ENCODE measurements around the gene KAZN.
A peak's percentile ranks its signal among the peaks of the same experiment; 100 is the strongest.

KAZN gene

GRCh38 chr1:14970115-14970798 lies 371.8 kb downstream of the KAZN start:
- Histone ChIP-seq H3K18ac (ENCODE audit: low read length) (no peak overlapping the region), H2BK12ac (ENCODE audit: low read length) (no peak overlapping the region), H2AK5ac (ENCODE audit: low read length) (no peak overlapping the region), H4K91ac (ENCODE audit: low read depth, low read length) (no peak overlapping the region), H3K79me2 (ENCODE audit: control insufficient read depth, insufficient read depth, low read length, poor library complexity) (no peaks in the 10 kb centered on the region), H2BK120ac (ENCODE audit: insufficient read depth, low read length, poor library complexity) (no peak overlapping the region), H4K12ac (ENCODE audit: low read depth, low read length) (no peak overlapping the region), H3K79me1 (ENCODE audit: low read length) (peaks cover 6% of the 10 kb centered on the region), H3K36me3 (ENCODE audit: control insufficient read depth in 1 of 2, insufficient read depth in 2 of 2, low read length in 2 of 2) (peaks cover 10 to 14% of the 10 kb centered on the region in 2 experiments), H2BK5ac (ENCODE audit: low read depth, low read length, poor library complexity) (no peak overlapping the region), H2AFZ (ENCODE audit: insufficient read depth, low read length, poor library complexity) (no peak overlapping the region), H4K8ac (ENCODE audit: low read depth, low read length) (no peak overlapping the region), H3K4me2 (ENCODE audit: low read length) (no peak overlapping the region), H3K27me3 (ENCODE audit: insufficient read depth, low read length) (no peaks in the 10 kb centered on the region), H3K23ac (ENCODE audit: low read length) (no peak overlapping the region), H3K14ac (ENCODE audit: low read length) (no peak overlapping the region), H3K27ac (ENCODE audit: low read depth, low read length) (no peak overlapping the region), H3K9me3 (ENCODE audit: insufficient read depth, low read depth, low read length) (peaks cover 10% of the 10 kb centered on the region), H3K9ac (ENCODE audit: low read length) (no peak overlapping the region), H3K4me3 (ENCODE audit: low read depth, low read length) (no peak overlapping the region), H3K4ac (ENCODE audit: low read depth, low read length) (no peak overlapping the region), H3K4me1 (ENCODE audit: control insufficient read depth in 1 of 2, insufficient read depth in 2 of 2, low read length in 2 of 2) (peaks cover 19 to 20% of the 10 kb centered on the region in 2 experiments)
- WGBS (ENCODE audit: extremely low coverage, insufficient coverage, insufficient read length): no CpG with 5 or more reads among the region's 16 CpGs
- peak; percentile 59 to 76 for DNase-seq

DNA sequence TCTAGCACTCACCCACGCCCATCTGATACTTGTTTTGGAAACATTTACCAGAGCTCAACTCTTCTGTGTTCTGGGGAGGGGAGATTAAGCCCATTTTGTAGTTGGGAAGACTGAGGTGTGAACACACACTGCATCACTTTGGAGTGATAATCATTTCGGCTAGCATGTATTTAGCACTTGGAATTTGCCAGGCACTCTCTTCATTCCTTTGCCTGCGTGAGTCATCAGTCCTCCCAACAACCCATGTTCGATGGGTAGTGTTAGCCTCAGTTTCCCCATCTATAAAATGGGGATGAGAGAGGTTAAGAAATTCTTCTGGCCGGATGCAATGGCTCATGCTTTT lies 372.3 kb downstream of the KAZN start:
- peaks cover 19 to 20% of the 10 kb centered on the region in 2 experiments for H3K4me1 ChIP-seq (ENCODE audit: control insufficient read depth in 1 of 2, insufficient read depth in 2 of 2, low read length in 2 of 2)
- H3K4ac ChIP-seq (ENCODE audit: low read depth, low read length): no peak overlapping the region
- no peak overlapping the region for H3K4me3 ChIP-seq (ENCODE audit: low read depth, low read length)

DNA sequence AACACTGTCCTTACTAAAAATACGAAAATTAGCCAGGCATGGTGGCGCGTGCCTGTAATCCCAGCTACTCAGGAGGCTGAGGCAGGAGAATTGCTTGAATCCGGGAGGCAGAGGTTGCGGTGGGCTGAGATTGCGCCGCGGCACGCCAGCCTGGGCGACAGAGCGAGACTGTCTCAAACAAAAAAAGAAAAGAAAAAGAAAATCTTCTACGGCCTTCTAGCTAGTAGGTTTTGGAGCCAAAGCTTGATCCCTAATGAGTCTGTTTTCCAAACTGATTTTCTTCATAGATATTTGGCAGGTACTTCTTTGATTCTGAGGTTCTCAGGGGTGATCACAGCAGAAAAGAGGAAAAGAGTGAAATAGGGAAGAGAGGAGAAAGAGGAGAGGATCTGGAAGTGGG lies 372.7 kb downstream of the KAZN start:
- WGBS (ENCODE audit: extremely low coverage, insufficient coverage, insufficient read length): no CpG with 5 or more reads among the region's 12 CpGs

More for the DNA sequence above, 372.3 kb downstream of the KAZN start:
- Histone ChIP-seq H3K27me3 (ENCODE audit: insufficient read depth, low read length) (no peaks in the 10 kb centered on the region), H2BK120ac (ENCODE audit: insufficient read depth, low read length, poor library complexity) (no peak overlapping the region), H3K9ac (ENCODE audit: low read length) (no peak overlapping the region), H3K9me3 (ENCODE audit: insufficient read depth, low read depth, low read length) (peaks cover 10% of the 10 kb centered on the region), H3K79me1 (ENCODE audit: low read length) (peaks cover 6% of the 10 kb centered on the region), H2AK5ac (ENCODE audit: low read length) (no peak overlapping the region), H2BK12ac (ENCODE audit: low read length) (no peak overlapping the region), H4K12ac (ENCODE audit: low read depth, low read length) (no peak overlapping the region), H4K8ac (ENCODE audit: low read depth, low read length) (no peak overlapping the region), H3K79me2 (ENCODE audit: control insufficient read depth, insufficient read depth, low read length, poor library complexity) (no peaks in the 10 kb centered on the region), H3K14ac (ENCODE audit: low read length) (no peak overlapping the region), H2BK5ac (ENCODE audit: low read depth, low read length, poor library complexity) (no peak overlapping the region), H4K91ac (ENCODE audit: low read depth, low read length) (no peak overlapping the region), H3K4me2 (ENCODE audit: low read length) (no peak overlapping the region), H3K36me3 (ENCODE audit: control insufficient read depth in 1 of 2, insufficient read depth in 2 of 2, low read length in 2 of 2) (peaks cover 10 to 14% of the 10 kb centered on the region in 2 experiments), H3K18ac (ENCODE audit: low read length) (no peak overlapping the region), H3K27ac (ENCODE audit: low read depth, low read length) (no peak overlapping the region), H2AFZ (ENCODE audit: insufficient read depth, low read length, poor library complexity) (no peak overlapping the region), H3K23ac (ENCODE audit: low read length) (no peak overlapping the region)
- WGBS (ENCODE audit: extremely low coverage, insufficient coverage, insufficient read length): no CpG with 5 or more reads among the region's 5 CpGs
- DNase-seq: peak in 1 of 2 donors; percentile 13

GRCh38 chr1:14972107-14972506 lies 373.6 kb downstream of the KAZN start:
- no peak overlapping the region for H3K9ac ChIP-seq (ENCODE audit: low read length)
- H3K27ac ChIP-seq (ENCODE audit: low read depth, low read length): no peak overlapping the region
- no peak overlapping the region for H4K91ac ChIP-seq (ENCODE audit: low read depth, low read length)
- H2BK120ac ChIP-seq (ENCODE audit: insufficient read depth, low read length, poor library complexity): no peak overlapping the region
- H3K4me3 ChIP-seq (ENCODE audit: low read depth, low read length): no peak overlapping the region
- no CpG with 5 or more reads among the region's 7 CpGs for WGBS (ENCODE audit: extremely low coverage, insufficient coverage, insufficient read length)
- H3K27me3 ChIP-seq (ENCODE audit: insufficient read depth, low read length): no peaks in the 10 kb centered on the region
- H3K4me1 ChIP-seq (ENCODE audit: control insufficient read depth in 1 of 2, insufficient read depth in 2 of 2, low read length in 2 of 2): peaks cover 20 to 26% of the 10 kb centered on the region in 2 experiments
- H2BK12ac ChIP-seq (ENCODE audit: low read length): no peak overlapping the region
- H3K36me3 ChIP-seq (ENCODE audit: control insufficient read depth in 1 of 2, insufficient read depth in 2 of 2, low read length in 2 of 2): peaks cover 14 to 15% of the 10 kb centered on the region in 2 experiments
- H3K4me2 ChIP-seq (ENCODE audit: low read length): no peak overlapping the region
- no peak overlapping the region for H4K8ac ChIP-seq (ENCODE audit: low read depth, low read length)
- H2AFZ ChIP-seq (ENCODE audit: insufficient read depth, low read length, poor library complexity): no peak overlapping the region
- H2BK5ac ChIP-seq (ENCODE audit: low read depth, low read length, poor library complexity): no peak overlapping the region
- peaks cover 6% of the 10 kb centered on the region for H3K79me1 ChIP-seq (ENCODE audit: low read length)
- H4K12ac ChIP-seq (ENCODE audit: low read depth, low read length): no peak overlapping the region
- DNase-seq: no peak
- no peak overlapping the region for H3K14ac ChIP-seq (ENCODE audit: low read length)
- H3K18ac ChIP-seq (ENCODE audit: low read length): no peak overlapping the region
- no peak overlapping the region for H3K4ac ChIP-seq (ENCODE audit: low read depth, low read length)
- peaks cover 9% of the 10 kb centered on the region for H3K9me3 ChIP-seq (ENCODE audit: insufficient read depth, low read depth, low read length)
- no peak overlapping the region for H2AK5ac ChIP-seq (ENCODE audit: low read length)
- H3K23ac ChIP-seq (ENCODE audit: low read length): no peak overlapping the region
- H3K79me2 ChIP-seq (ENCODE audit: control insufficient read depth, insufficient read depth, low read length, poor library complexity): no peaks in the 10 kb centered on the region

More for the DNA sequence above, 372.7 kb downstream of the KAZN start:
- peaks cover 20 to 21% of the 10 kb centered on the region in 2 experiments for H3K4me1 ChIP-seq (ENCODE audit: control insufficient read depth in 1 of 2, insufficient read depth in 2 of 2, low read length in 2 of 2)
- H3K4me3 ChIP-seq (ENCODE audit: low read depth, low read length): no peak overlapping the region
- H4K8ac ChIP-seq (ENCODE audit: low read depth, low read length): no peak overlapping the region
- H3K18ac ChIP-seq (ENCODE audit: low read length): no peak overlapping the region
- no peak overlapping the region for H4K12ac ChIP-seq (ENCODE audit: low read depth, low read length)
- H2BK12ac ChIP-seq (ENCODE audit: low read length): no peak overlapping the region
- no peak overlapping the region for H4K91ac ChIP-seq (ENCODE audit: low read depth, low read length)
- H3K14ac ChIP-seq (ENCODE audit: low read length): no peak overlapping the region
- H3K36me3 ChIP-seq (ENCODE audit: control insufficient read depth in 1 of 2, insufficient read depth in 2 of 2, low read length in 2 of 2): peaks cover 11 to 15% of the 10 kb centered on the region in 2 experiments
- no peak overlapping the region for H3K23ac ChIP-seq (ENCODE audit: low read length)
- no peak overlapping the region for H3K27ac ChIP-seq (ENCODE audit: low read depth, low read length)
- no peak overlapping the region for H2AFZ ChIP-seq (ENCODE audit: insufficient read depth, low read length, poor library complexity)
- H3K4ac ChIP-seq (ENCODE audit: low read depth, low read length): no peak overlapping the region
- H3K27me3 ChIP-seq (ENCODE audit: insufficient read depth, low read length): no peaks in the 10 kb centered on the region
- H3K9ac ChIP-seq (ENCODE audit: low read length): no peak overlapping the region
- H3K79me1 ChIP-seq (ENCODE audit: low read length): peaks cover 6% of the 10 kb centered on the region
- peaks cover 10% of the 10 kb centered on the region for H3K9me3 ChIP-seq (ENCODE audit: insufficient read depth, low read depth, low read length)
- no peak for DNase-seq
- H2BK5ac ChIP-seq (ENCODE audit: low read depth, low read length, poor library complexity): no peak overlapping the region
- no peak overlapping the region for H2BK120ac ChIP-seq (ENCODE audit: insufficient read depth, low read length, poor library complexity)
- H2AK5ac ChIP-seq (ENCODE audit: low read length): no peak overlapping the region
- H3K79me2 ChIP-seq (ENCODE audit: control insufficient read depth, insufficient read depth, low read length, poor library complexity): no peaks in the 10 kb centered on the region
- H3K4me2 ChIP-seq (ENCODE audit: low read length): no peak overlapping the region
